Left lung (tissue), 10 donors: ENCODE data around the gene COMMD10. TPM values are rescaled to one million over a fixed set of nuclear protein-coding genes. Genes with fewer than 3 reads are reported as not detected.

ENCODE experiments used
- ATAC-seq: fragments of 200-7000 bp; cut with Tn5 transposase; one replicate; pipeline ENCODE4 v1.9.1; 2020; ENCODE audit warnings: moderate library complexity
- DNase-seq, 4 donors: peaks; one replicate each; pipeline ENCODE4 v3.0.0-alpha.2; 2013 to 2020
- H3K27ac ChIP-seq, 2 donors: fragments of 200-600 bp; sonication (generic) in 1 of 2; one replicate each; pipeline versions ENCODE4 v1.5.0 to v1.8.0; 2020 to 2021
- H3K27me3 ChIP-seq, 2 donors: fragments of 200-600 bp; sonication (generic) in 1 of 2; one replicate each; pipeline versions ENCODE4 v1.5.0 to v1.8.0; 2020 to 2021
- H3K36me3 ChIP-seq, 2 donors: fragments of 200-600 bp; sonication (generic) in 1 of 2; one replicate each; pipeline versions ENCODE4 v1.5.0 to v1.8.0; 2020 to 2021
- H3K4me1 ChIP-seq, 2 donors: fragments of 200-600 bp; one replicate each; pipeline ENCODE4 v1.8.0; 2021
- H3K4me3 ChIP-seq, 2 donors: fragments of 200-600 bp; sonication (generic) in 1 of 2; one replicate each; pipeline versions ENCODE4 v1.5.0 to v1.8.0; 2020 to 2021; ENCODE audit warnings: mild to moderate bottlenecking in 1 of 2
- H3K9me3 ChIP-seq, 2 donors: fragments of 200-600 bp; sonication (generic) in 1 of 2; one replicate each; pipeline versions ENCODE4 v1.5.0 to v1.8.0; 2020 to 2021
- intact Hi-C, 2 donors: fragments of 100-400 bp; cut with DNase I; formaldehyde crosslinking; loops; one replicate each; pipeline versions ENCODE4 v1.11.2 to v1.14.2; 2022
- polyA plus RNA-seq, 6 donors: library from polyadenylated mRNA; unstranded; fragments of 120-200 nt; gene quantifications; one replicate each; pipeline ENCODE4 v1.2.1, GENCODE V29; 2013; ENCODE audit not compliant: insufficient read length in 6 of 6
- total RNA-seq, 2 donors: library from RNA; stranded (reverse); fragmentation: NEBNext Ultra II Directional; extraction: Animal tissue kit (Norgen Biotek cat#: 25700); gene quantifications; one replicate each; pipeline ENCODE4 v1.2.1, GENCODE V29; 2021
- TF ChIP-seq, protein P1 (sequence below), 2 donors: fragments of 200-600 bp; sonication (generic) in 1 of 2; IDR thresholded peaks; one replicate each; pipeline versions ENCODE4 v1.5.0 to v1.8.0; 2021; ENCODE audit warnings: antibody characterized with exemption in 2 of 2
- donor health status: DM: no; HTN: yes; CAD: no.
- donor health status: DM: no; HTN: no; CAD: no.

Gene COMMD10
- total and polyA plus RNA-seq, 8 donors = 30.8 to 53.5 (median 44.0) TPM

DNA sequence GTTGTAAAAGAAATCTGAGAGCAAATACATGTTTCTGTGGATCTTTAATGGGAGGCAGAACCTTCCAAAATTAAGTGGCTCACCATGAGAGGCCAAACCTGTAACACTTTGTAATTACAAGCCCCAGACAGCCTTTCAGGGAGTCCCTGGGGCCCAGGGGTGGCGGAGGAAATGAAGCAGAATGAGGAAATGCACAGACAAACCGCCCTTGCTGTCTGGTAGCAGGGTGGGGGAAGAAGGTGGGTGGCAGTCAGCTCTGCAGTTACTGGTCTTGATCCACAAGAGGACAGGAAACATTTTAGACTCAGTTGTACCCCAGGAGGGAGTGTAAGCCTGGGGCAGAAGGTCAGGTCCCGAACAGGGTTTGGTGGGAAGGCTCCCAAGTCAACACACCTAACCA, 46.0 kb upstream of the COMMD10 start:
- Histone ChIP-seq H3K27ac (no peak overlapping the region), H3K27me3 (no peaks in the 10 kb centered on the region), H3K4me3 (no peak overlapping the region), H3K9me3 (no peaks in the 10 kb centered on the region), H3K4me1 (peaks cover 0 to 4% of the 10 kb centered on the region in 2 donors), H3K36me3 (no peaks in the 10 kb centered on the region)
- no peak for DNase-seq
- intact Hi-C loops = no loop called here
- TF ChIP-seq, protein P1, sequence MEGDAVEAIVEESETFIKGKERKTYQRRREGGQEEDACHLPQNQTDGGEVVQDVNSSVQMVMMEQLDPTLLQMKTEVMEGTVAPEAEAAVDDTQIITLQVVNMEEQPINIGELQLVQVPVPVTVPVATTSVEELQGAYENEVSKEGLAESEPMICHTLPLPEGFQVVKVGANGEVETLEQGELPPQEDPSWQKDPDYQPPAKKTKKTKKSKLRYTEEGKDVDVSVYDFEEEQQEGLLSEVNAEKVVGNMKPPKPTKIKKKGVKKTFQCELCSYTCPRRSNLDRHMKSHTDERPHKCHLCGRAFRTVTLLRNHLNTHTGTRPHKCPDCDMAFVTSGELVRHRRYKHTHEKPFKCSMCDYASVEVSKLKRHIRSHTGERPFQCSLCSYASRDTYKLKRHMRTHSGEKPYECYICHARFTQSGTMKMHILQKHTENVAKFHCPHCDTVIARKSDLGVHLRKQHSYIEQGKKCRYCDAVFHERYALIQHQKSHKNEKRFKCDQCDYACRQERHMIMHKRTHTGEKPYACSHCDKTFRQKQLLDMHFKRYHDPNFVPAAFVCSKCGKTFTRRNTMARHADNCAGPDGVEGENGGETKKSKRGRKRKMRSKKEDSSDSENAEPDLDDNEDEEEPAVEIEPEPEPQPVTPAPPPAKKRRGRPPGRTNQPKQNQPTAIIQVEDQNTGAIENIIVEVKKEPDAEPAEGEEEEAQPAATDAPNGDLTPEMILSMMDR (IDR thresholded peaks at IDR 0.05) = no peak
- ATAC-seq = no peak

DNA sequence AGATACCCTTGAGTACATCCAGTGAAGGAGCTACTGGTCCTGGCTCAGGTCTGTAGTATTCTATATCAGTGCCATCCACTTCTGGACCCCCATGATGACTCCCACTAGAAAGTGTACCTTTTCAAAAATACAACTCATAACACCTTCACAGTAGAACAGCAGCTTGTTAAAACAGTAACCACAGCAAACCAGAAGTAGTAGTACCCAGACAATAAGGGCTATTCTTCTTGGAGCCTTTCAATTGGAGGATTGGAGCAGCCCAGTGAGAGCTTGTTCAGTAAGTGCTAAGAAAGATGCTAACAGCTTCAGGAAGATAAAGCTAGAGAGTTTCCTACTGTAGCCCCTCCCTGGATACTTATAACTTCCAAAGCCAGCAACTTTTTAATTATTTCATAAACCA, 42.5 kb upstream of the COMMD10 start:
- DNase-seq = no peak
- Histone ChIP-seq H3K4me3 (no peak overlapping the region), H3K36me3 (no peaks in the 10 kb centered on the region), H3K27me3 (no peaks in the 10 kb centered on the region), H3K27ac (no peak overlapping the region), H3K9me3 (no peaks in the 10 kb centered on the region), H3K4me1 (peaks cover 0 to 4% of the 10 kb centered on the region in 2 donors)
- intact Hi-C loops = no loop called here
- TF ChIP-seq, protein P1 (IDR thresholded peaks at IDR 0.05) = no peak
- ATAC-seq = no peak

DNA sequence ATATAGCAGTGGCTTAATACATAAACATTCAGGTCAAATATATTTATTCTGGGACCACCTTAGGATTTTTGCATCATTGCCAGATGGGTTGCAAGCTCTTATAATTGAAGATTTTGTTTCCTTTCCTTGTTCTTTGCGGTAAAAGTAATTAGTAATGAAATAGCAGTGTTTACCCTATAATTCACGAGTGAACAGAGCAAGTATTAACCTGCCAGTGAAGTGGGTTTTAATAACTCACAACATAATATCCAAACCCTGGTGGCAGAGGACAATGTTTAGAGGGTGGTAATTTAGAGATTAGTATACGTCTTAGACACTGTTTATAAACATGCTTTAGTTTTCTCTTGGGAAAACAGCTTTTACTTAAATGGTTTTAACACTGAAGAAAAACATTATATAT, 40.8 kb upstream of the COMMD10 start:
- Histone ChIP-seq H3K4me3 (no peak overlapping the region), H3K27ac (no peak overlapping the region), H3K4me1 (peaks cover 0 to under 1% of the 10 kb centered on the region in 2 donors), H3K36me3 (no peaks in the 10 kb centered on the region), H3K9me3 (no peaks in the 10 kb centered on the region), H3K27me3 (no peaks in the 10 kb centered on the region)
- DNase-seq (no peak), ATAC-seq (no peak)
- intact Hi-C loops = no loop called here
- TF ChIP-seq, protein P1 (IDR thresholded peaks at IDR 0.05) = no peak

DNA sequence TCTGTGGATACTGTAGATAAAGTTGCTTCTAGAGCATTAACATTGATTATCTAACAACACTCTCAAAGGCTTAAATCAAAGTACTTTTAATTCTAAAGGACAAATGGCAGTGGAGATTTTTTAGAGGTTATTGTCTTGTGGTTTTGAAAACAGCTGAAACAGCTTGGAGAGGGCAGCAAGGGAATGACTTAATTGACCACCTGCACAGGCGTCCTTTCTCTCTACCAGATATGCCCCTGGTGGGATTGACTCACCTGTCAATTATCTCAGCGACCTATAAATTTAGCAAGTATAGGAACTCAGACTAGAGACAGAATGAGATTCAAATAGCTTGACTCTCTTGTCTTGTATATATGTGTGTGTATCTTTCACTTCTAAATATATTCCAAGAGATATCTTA, 39.0 kb upstream of the COMMD10 start:
- no peaks in the 10 kb centered on the region for H3K36me3 ChIP-seq
- intact Hi-C loops = no loop called here
- ATAC-seq = no peak
- H3K4me1 ChIP-seq = no peaks in the 10 kb centered on the region
- no peak for DNase-seq
- TF ChIP-seq, protein P1 (IDR thresholded peaks at IDR 0.05) = no peak
- H3K9me3 ChIP-seq = no peaks in the 10 kb centered on the region
- no peaks in the 10 kb centered on the region for H3K27me3 ChIP-seq
- H3K4me3 ChIP-seq = no peak overlapping the region
- no peak overlapping the region for H3K27ac ChIP-seq

DNA sequence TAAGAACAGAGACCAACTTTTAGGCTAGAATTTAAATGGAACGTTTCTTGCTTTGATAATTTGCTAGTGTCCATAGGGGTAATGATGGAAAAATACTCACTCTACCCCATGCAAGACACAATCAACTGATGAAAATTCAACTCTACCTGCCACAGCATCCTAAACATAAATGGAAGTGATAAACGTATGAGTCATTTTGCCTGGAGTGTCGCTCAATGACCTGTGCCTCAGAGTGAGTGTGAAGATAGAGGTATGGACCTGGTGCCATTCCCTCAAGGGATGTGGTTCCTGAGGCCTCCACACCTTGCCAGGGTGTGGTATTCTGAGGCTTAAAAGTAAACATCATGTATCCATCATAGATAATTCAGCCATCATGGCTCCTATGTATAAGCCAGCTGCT, 38.6 kb upstream of the COMMD10 start:
- Histone ChIP-seq H3K9me3 (no peaks in the 10 kb centered on the region), H3K27ac (no peak overlapping the region), H3K4me1 (no peaks in the 10 kb centered on the region), H3K27me3 (no peaks in the 10 kb centered on the region), H3K36me3 (no peaks in the 10 kb centered on the region), H3K4me3 (no peak overlapping the region)
- TF ChIP-seq, protein P1 (IDR thresholded peaks at IDR 0.05) = no peak
- DNase-seq (no peak), ATAC-seq (no peak)
- intact Hi-C loops = no loop called here
